OCI-LY1 (cell line): ENCODE data around the gene LYPLA2.

Experiments
- CTCF ChIP-seq: fragments of 200-600 bp; sonication (generic), shearing (Covaris generic); IDR thresholded peaks from 2 replicates; pipeline ENCODE4 v1.5.1; 2017; ENCODE audit warnings: mild to moderate bottlenecking, antibody characterized with exemption, low read length, moderate library complexity, mixed read lengths
- EZH2 ChIP-seq: fragments of 200-600 bp; sonication (generic), shearing (Covaris generic); IDR thresholded peaks from 2 replicates; pipeline ENCODE4 v1.8.0; 2017; ENCODE audit warnings: borderline replicate concordance, mixed run types, mild to moderate bottlenecking, antibody characterized with exemption, low read length, moderate library complexity, mixed read lengths

GRCh38 chr1:23795676-23796465 is 4.9 kb downstream of the LYPLA2 start:
- TF ChIP-seq EZH2 (no peak), CTCF (no peak)
